ENCODE measurements around the gene CYP11A1. TPM values are rescaled to one million over a fixed set of nuclear protein-coding genes. Genes with fewer than 3 reads are reported as not detected.

Gene CYP11A1
- total and polyA plus RNA-seq, 10 of the 15 experiments (the other 5 are each of a cell fraction or from before 2014, with no cell fraction given): 0.11 to 1.2 (median 0.23) TPM; not detected in 5

DNA sequence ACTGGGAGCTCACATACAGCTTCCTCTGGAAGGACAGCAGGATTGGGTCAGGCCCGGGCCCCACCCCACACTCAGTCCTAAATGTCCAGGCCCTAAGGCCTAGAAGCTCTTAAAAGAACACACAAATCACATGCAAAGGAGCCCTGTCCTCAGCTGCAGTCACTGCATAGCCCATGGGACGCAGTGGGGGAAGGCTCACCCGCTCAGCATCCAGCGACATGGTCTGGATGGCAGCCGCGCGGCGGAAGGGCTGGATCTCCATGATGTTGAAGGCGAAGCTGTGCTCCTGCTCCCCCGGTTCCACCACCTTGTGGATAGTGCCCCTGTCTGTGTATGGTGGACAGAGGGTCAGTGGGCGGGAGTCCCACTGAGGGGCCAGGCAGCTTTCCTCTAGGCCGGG lies 44.2 kb upstream of the CYP11A1 start:
- Histone ChIP-seq H4K20me1 (ENCODE audit: control insufficient read depth, insufficient read depth) (0 out of 2 replicates have a peak, but pooled peaks cover 7% of the 10 kb centered on the region), H3K4me1 (ENCODE audit: control insufficient read depth, insufficient read depth, low read length) (peaks cover 14% of the 10 kb centered on the region), H3K27ac (ENCODE audit: control insufficient read depth, insufficient read depth) (no peak overlapping the region), H3K79me2 (ENCODE audit: control insufficient read depth, insufficient read depth, low read length) (peaks cover 21% of the 10 kb centered on the region), H3K9ac (ENCODE audit: control insufficient read depth, insufficient read depth, low read length) (no peak overlapping the region), H3K36me3 (ENCODE audit: control insufficient read depth in 2 of 2, insufficient read depth in 2 of 2, low read length in 1 of 2) (peaks cover 48 to 64% of the 10 kb centered on the region in 2 experiments), H3K27me3 (replicated peaks in 1 of 2; ENCODE audit: control insufficient read depth in 2 of 2, insufficient read depth in 2 of 2, low read length in 1 of 2) (no peaks in the 10 kb centered on the region), H3K9me3 (replicated peaks; ENCODE audit: control insufficient read depth, insufficient read depth, low read length) (no peaks in the 10 kb centered on the region), H2AFZ (ENCODE audit: control insufficient read depth, low read depth, low read length) (no peak overlapping the region), H3K4me2 (ENCODE audit: control insufficient read depth, insufficient read depth) (no peak overlapping the region), H3K4me3 (no peak overlapping the region)
- ChIA-PET POLR2A (interaction anchor here (1.6 to 15.4 kb wide), 2 partner anchors 15 to 16 kb away, joined by 4 to 325 read pairs; partner anchors contain the start of gene SEMA7A), CTCF (interaction anchor here (0.6 kb wide), 1 partner anchor 26 kb away, joined by 3 read pairs; no protein-coding TSS in a partner anchor), SMC1A (ENCODE audit: uncharacterized antibody, unreplicated experiment) (interaction anchor here (0.9 to 1.4 kb wide), 3 partner anchors 18 to 29 kb away, joined by 3 to 4 read pairs (median 4); no protein-coding TSS in a partner anchor), RAD21 (ENCODE audit: unreplicated experiment) (no interaction called here)
- in situ Hi-C loops (cut with MboI): no loop called here
- DNase-seq (ENCODE audit: low read depth, low spot score) (no peak), ATAC-seq (no peak), FAIRE-seq (no peak)
- TF ChIP-seq CBFB (IDR thresholded peaks at IDR 0.05; ENCODE audit: low read depth) (no peak), CBX5 (IDR thresholded peaks at IDR 0.05; ENCODE audit: low read depth) (no peak), MXI1 (IDR thresholded peaks at IDR 0.05; ENCODE audit: low read depth, low read length) (no peak), POLR2AphosphoS5 (IDR thresholded peaks at IDR 0.05; ENCODE audit: low read length) (peak; percentile 56; the same call in 1 of the 2 replicates), NRF1 (conservative IDR thresholded peaks at IDR 0.05; ENCODE audit: low read depth, low read length) (no peak), PAX5 (IDR thresholded peaks at IDR 0.05; ENCODE audit: borderline replicate concordance, low read depth, low read length) (no peak), JUNB (IDR thresholded peaks at IDR 0.05) (no peak), POLR2A (IDR thresholded peaks at IDR 0.05; ENCODE audit: low read depth, low read length) (peak; percentile 57), FOS (IDR thresholded peaks at IDR 0.05; ENCODE audit: borderline replicate concordance, extremely low read depth, insufficient read length) (no peak), SRF (IDR thresholded peaks at IDR 0.05; ENCODE audit: low read depth in 2 of 2, low read length in 2 of 2) (no peak), PAX8 (IDR thresholded peaks at IDR 0.05) (no peak)
- TF ChIP-seq, protein P1, sequence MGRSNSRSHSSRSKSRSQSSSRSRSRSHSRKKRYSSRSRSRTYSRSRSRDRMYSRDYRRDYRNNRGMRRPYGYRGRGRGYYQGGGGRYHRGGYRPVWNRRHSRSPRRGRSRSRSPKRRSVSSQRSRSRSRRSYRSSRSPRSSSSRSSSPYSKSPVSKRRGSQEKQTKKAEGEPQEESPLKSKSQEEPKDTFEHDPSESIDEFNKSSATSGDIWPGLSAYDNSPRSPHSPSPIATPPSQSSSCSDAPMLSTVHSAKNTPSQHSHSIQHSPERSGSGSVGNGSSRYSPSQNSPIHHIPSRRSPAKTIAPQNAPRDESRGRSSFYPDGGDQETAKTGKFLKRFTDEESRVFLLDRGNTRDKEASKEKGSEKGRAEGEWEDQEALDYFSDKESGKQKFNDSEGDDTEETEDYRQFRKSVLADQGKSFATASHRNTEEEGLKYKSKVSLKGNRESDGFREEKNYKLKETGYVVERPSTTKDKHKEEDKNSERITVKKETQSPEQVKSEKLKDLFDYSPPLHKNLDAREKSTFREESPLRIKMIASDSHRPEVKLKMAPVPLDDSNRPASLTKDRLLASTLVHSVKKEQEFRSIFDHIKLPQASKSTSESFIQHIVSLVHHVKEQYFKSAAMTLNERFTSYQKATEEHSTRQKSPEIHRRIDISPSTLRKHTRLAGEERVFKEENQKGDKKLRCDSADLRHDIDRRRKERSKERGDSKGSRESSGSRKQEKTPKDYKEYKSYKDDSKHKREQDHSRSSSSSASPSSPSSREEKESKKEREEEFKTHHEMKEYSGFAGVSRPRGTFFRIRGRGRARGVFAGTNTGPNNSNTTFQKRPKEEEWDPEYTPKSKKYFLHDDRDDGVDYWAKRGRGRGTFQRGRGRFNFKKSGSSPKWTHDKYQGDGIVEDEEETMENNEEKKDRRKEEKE (IDR thresholded peaks at IDR 0.05): no peak
- intact Hi-C loops (cut with micrococcal nuclease; ENCODE audit: unreplicated experiment): no loop called here
- 69% methylated on average over 12 of the region's 12 CpGs for WGBS (ENCODE audit: insufficient coverage, insufficient replicate concordance, low lambda C conversion rate, missing lambda C conversion rate)
- no TSS peak for BruUV-seq (replicated peaks)
